IMR-90 (cell line): ENCODE measurements around the gene RPLP1.

Experiments
- CTCF ChIP-seq: conservative IDR thresholded peaks from 2 replicates; pipeline ENCODE4 v1.5.1; 2012; ENCODE audit warnings: mild to moderate bottlenecking, low read depth, low read length, improper control_type of control experiment
- FOS ChIP-seq: fragments of 150-350 bp; IDR thresholded peaks from 2 replicates; pipeline ENCODE4 v1.6.1; 2016; ENCODE audit warnings: low read depth, low read length
- RAD21 ChIP-seq: IDR thresholded peaks from 2 replicates; pipeline ENCODE4 v1.6.1; 2012; ENCODE audit warnings: low read length, improper control_type of control experiment

- no peak for TF ChIP-seq CTCF
- TF ChIP-seq FOS = no peak
- TF ChIP-seq RAD21 = no peak
Measured at GRCh38 chr15:69497667-69498066, 45.0 kb downstream of the RPLP1 start.
